Neural cell (in vitro differentiated cells): Measurements from ENCODE around the gene SPTB. TPM values are rescaled to one million over a fixed set of nuclear protein-coding genes. Genes with fewer than 3 reads are reported as not detected.
A peak's percentile ranks its signal among the peaks of the same experiment; 100 is the strongest.

Experiments
- H2AFZ ChIP-seq: fragments of 200-600, 300-800 bp; sonication (generic), shearing (Covaris generic); 2 replicates; pipeline ENCODE4 v1.6.0; 2014; ENCODE audit warnings: low read depth, mild to moderate bottlenecking, antibody characterized with exemption, low read length, moderate library complexity
- H3F3A ChIP-seq: fragments of 200-600 bp; shearing (Covaris generic); 2 replicates; pipeline ENCODE4 v1.6.1; 2016; ENCODE audit warnings: mild to moderate bottlenecking, moderate library complexity, mixed read lengths, antibody characterized with exemption, low read length; ENCODE audit not compliant: insufficient read depth, poor library complexity, severe bottlenecking
- H3K27ac ChIP-seq: fragments of 200-600, 300-800 bp; sonication (generic), shearing (Covaris generic); 2 replicates; pipeline ENCODE4 v1.5.1; 2014; ENCODE audit warnings: mild to moderate bottlenecking, low read length, moderate library complexity
- H3K27me3 ChIP-seq: fragments of 300-800, 200-600 bp; sonication (generic), shearing (Covaris generic); 2 replicates; pipeline ENCODE4 v1.6.0; 2014; ENCODE audit warnings: mild to moderate bottlenecking, low read depth, low read length, moderate library complexity; ENCODE audit not compliant: insufficient read depth
- H3K36me3 ChIP-seq: fragments of 300-800, 200-600 bp; sonication (generic), shearing (Covaris generic); 2 replicates; pipeline ENCODE4 v1.5.1; 2014; ENCODE audit warnings: mild to moderate bottlenecking, antibody characterized with exemption, low read length, moderate library complexity; ENCODE audit not compliant: insufficient read depth
- H3K4me2 ChIP-seq: fragments of 300-800, 200-600 bp; sonication (generic), shearing (Covaris generic); 2 replicates; pipeline ENCODE4 v1.6.0; 2014; ENCODE audit warnings: mild to moderate bottlenecking, low read length
- H3K4me3 ChIP-seq: fragments of 300-800, 200-600 bp; sonication (generic), shearing (Covaris generic); 2 replicates; pipeline ENCODE4 v1.5.1; 2014; ENCODE audit warnings: mild to moderate bottlenecking, low read length, moderate library complexity
- H3K79me2 ChIP-seq: fragments of 200-600 bp; shearing (Covaris generic); replicated peaks from 2 replicates; pipeline ENCODE4 v1.6.0; 2014; ENCODE audit warnings: mild to moderate bottlenecking, low read length, moderate library complexity; ENCODE audit not compliant: insufficient read depth
- H3K9ac ChIP-seq: fragments of 300-800, 200-600 bp; sonication (generic), shearing (Covaris generic); 2 replicates; pipeline ENCODE4 v1.6.1; 2016; ENCODE audit warnings: mild to moderate bottlenecking, low read length, mixed read lengths
- H3K9me2 ChIP-seq: fragments of 200-600 bp; shearing (Covaris generic); 2 replicates; pipeline ENCODE4 v1.6.1; 2016; ENCODE audit warnings: mild to moderate bottlenecking, low read length, mixed read lengths; ENCODE audit not compliant: insufficient read depth
- H3K9me3 ChIP-seq: fragments of 200-600, 300-800 bp; sonication (generic), shearing (Covaris generic); 2 replicates; pipeline ENCODE4 v1.6.1; 2016; ENCODE audit warnings: mild to moderate bottlenecking, mixed run types, low read length, moderate library complexity, mixed read lengths
- H4K20me1 ChIP-seq: fragments of 200-600 bp; shearing (Covaris generic); 2 replicates; pipeline ENCODE4 v1.6.1; 2016; ENCODE audit warnings: mild to moderate bottlenecking, mixed run types; ENCODE audit not compliant: insufficient read depth
- CTCF ChIP-seq: fragments of 450-650 bp; IDR thresholded peaks from 2 replicates; pipeline ENCODE4 v1.5.1; 2014; ENCODE audit warnings: antibody characterized with exemption, mild to moderate bottlenecking, moderate library complexity; ENCODE audit not compliant: poor library complexity, severe bottlenecking
- EP300 ChIP-seq: fragments of 450-650 bp; conservative IDR thresholded peaks from 2 replicates; pipeline ENCODE4 v1.6.1; 2014; ENCODE audit warnings: antibody characterized with exemption, mild to moderate bottlenecking, moderate library complexity; ENCODE audit not compliant: poor library complexity, severe bottlenecking
- EZH2 ChIP-seq: fragments of 200-600, 300-800 bp; shearing (Covaris generic), sonication (generic); IDR thresholded peaks from 2 replicates; pipeline ENCODE4 v1.6.1; 2014; ENCODE audit warnings: antibody characterized with exemption, low read length, borderline replicate concordance, mild to moderate bottlenecking; ENCODE audit not compliant: insufficient read depth, poor library complexity, severe bottlenecking
- MXI1 ChIP-seq: fragments of 450-650 bp; conservative IDR thresholded peaks from 2 replicates; pipeline ENCODE4 v1.6.1; 2014; ENCODE audit warnings: antibody characterized with exemption, mild to moderate bottlenecking; ENCODE audit not compliant: poor library complexity, severe bottlenecking
- POLR2AphosphoS5 ChIP-seq: IDR thresholded peaks from 2 replicates; pipeline ENCODE4 v1.6.1; 2012
- RAD21 ChIP-seq: fragments of 450-650 bp; conservative IDR thresholded peaks from 2 replicates; pipeline ENCODE4 v1.6.1; 2014; ENCODE audit warnings: antibody characterized with exemption, mild to moderate bottlenecking, moderate library complexity
- REST ChIP-seq: IDR thresholded peaks from 2 replicates; pipeline ENCODE4 v1.6.1; 2012; ENCODE audit warnings: borderline replicate concordance
- SMC3 ChIP-seq: fragments of 450-650 bp; conservative IDR thresholded peaks from 2 replicates; pipeline ENCODE4 v1.6.1; 2014; ENCODE audit warnings: antibody characterized with exemption, mild to moderate bottlenecking, moderate library complexity; ENCODE audit not compliant: poor library complexity
- TAF1 ChIP-seq: IDR thresholded peaks from 2 replicates; pipeline ENCODE4 v1.6.1; 2012; ENCODE audit warnings: low read depth
- polyA plus RNA-seq: library from polyadenylated mRNA; depleted of rRNA; stranded (reverse); fragments of >200 nt; gene quantifications from 2 replicates; pipeline ENCODE4 v1.2.3, GENCODE V29; 2014

Gene SPTB
- polyA plus RNA-seq, 1 donor from 2014 or later, result 1.9 TPM

GRCh38 chr14:64906022-64906421, 26.3 kb upstream of the SPTB start:
- Histone ChIP-seq H4K20me1 (no peaks in the 10 kb centered on the region), H3K9ac (no peak overlapping the region), H3K27me3 (no peaks in the 10 kb centered on the region), H3K9me2 (no peaks in the 10 kb centered on the region), H3F3A (no peaks in the 10 kb centered on the region), H3K4me2 (no peak overlapping the region), H3K79me2 (no peaks in the 10 kb centered on the region), H3K36me3 (no peaks in the 10 kb centered on the region), H3K4me3 (no peak overlapping the region), H2AFZ (no peak overlapping the region), H3K9me3 (no peaks in the 10 kb centered on the region), H3K27ac (no peak overlapping the region)
- TF ChIP-seq TAF1, result no peak
- TF ChIP-seq EP300, result no peak
- TF ChIP-seq RAD21, result no peak
- no peak for TF ChIP-seq EZH2

GRCh38 chr14:64899958-64900357, 20.3 kb upstream of the SPTB start:
- no peak overlapping the region for H3K4me3 ChIP-seq
- H3K36me3 ChIP-seq, result no peaks in the 10 kb centered on the region
- H2AFZ ChIP-seq, result no peak overlapping the region
- no peak overlapping the region for H3K4me2 ChIP-seq
- no peaks in the 10 kb centered on the region for H4K20me1 ChIP-seq
- no peaks in the 10 kb centered on the region for H3K27me3 ChIP-seq
- H3K9me3 ChIP-seq, result no peaks in the 10 kb centered on the region
- no peaks in the 10 kb centered on the region for H3F3A ChIP-seq
- H3K9me2 ChIP-seq, result no peaks in the 10 kb centered on the region
- no peaks in the 10 kb centered on the region for H3K79me2 ChIP-seq
- no peak overlapping the region for H3K27ac ChIP-seq
- H3K9ac ChIP-seq, result no peak overlapping the region
- TF ChIP-seq RAD21, result no peak
- TF ChIP-seq REST, result no peak
- TF ChIP-seq CTCF, result no peak
- TF ChIP-seq EP300, result no peak
- TF ChIP-seq TAF1, result no peak
- TF ChIP-seq EZH2, result no peak
- no peak for TF ChIP-seq POLR2AphosphoS5
- TF ChIP-seq SMC3, result no peak
- TF ChIP-seq MXI1, result no peak

- Histone ChIP-seq H4K20me1 (no peaks in the 10 kb centered on the region), H3K9me2 (no peaks in the 10 kb centered on the region), H3K79me2 (no peaks in the 10 kb centered on the region), H3K9ac (no peak overlapping the region), H3K4me3 (no peak overlapping the region), H3K27me3 (no peaks in the 10 kb centered on the region), H3K4me2 (no peak overlapping the region), H2AFZ (no peak overlapping the region), H3K9me3 (no peaks in the 10 kb centered on the region), H3K36me3 (no peaks in the 10 kb centered on the region), H3F3A (no peaks in the 10 kb centered on the region), H3K27ac (no peak overlapping the region)
- TF ChIP-seq RAD21 (peak; percentile 92), POLR2AphosphoS5 (no peak), SMC3 (peak; percentile 92), REST (no peak), MXI1 (no peak), EP300 (no peak), CTCF (peak; percentile 89), TAF1 (no peak)
Observed at GRCh38 chr14:64891839-64892375, 12.2 kb upstream of the SPTB start.
